KOPT-K1 (cell line): ENCODE results near the gene DDX56.
"Not testable (repeated sequence)": the region's sequence is repeated elsewhere in the genome, so short reads cannot be mapped to it uniquely, and the experiment has no call there.

Experiments
- H3K27ac ChIP-seq: fragments of 200-600 bp; sonication (generic); 2 replicates; pipeline ENCODE4 v1.5.1; 2016; ENCODE audit warnings: antibody characterized with exemption, mild to moderate bottlenecking, low read depth, low read length; ENCODE audit not compliant: poor library complexity, severe bottlenecking
- H3K36me3 ChIP-seq: fragments of 200-600 bp; sonication (generic); 2 replicates; pipeline ENCODE4 v1.5.1; 2017; ENCODE audit warnings: antibody characterized with exemption, mild to moderate bottlenecking, low read length, moderate library complexity; ENCODE audit not compliant: insufficient read depth
- H3K9me3 ChIP-seq: fragments of 200-600 bp; sonication (generic); 2 replicates; pipeline ENCODE4 v1.5.1; 2017; ENCODE audit warnings: antibody characterized with exemption, low read length, mild to moderate bottlenecking; ENCODE audit not compliant: insufficient read depth, poor library complexity, severe bottlenecking

The DDX56 gene

DNA sequence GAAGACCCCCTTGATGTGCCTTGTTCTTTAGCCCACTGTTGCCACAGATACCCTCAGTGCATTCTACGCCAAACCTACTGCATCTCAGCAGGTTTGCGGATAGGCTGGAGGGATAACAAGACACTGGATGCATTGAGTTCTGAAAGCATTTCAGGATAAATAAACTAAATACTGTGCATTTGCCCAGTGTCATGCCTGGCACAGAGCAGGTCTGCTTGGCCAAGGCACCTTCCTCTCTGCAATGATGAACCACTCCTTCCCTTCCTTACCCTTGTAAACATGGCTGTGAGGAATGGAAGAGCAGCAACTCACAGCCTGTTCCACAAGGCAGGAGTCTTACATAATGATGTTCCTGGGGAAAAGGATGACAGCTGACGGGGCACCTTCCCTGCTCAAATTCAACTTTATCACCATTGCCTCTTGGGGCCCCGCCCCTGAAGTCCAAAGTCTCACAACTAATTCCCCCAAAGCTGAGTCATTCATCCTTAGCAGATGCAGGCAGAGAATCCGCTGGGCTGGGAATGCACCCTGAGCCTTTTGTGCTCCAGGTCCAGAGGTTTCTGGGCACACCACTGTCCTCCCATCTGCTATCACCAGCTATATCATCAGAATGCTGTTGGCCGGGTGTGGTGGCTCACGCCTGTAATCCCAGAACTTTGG is 11.6 kb downstream of the DDX56 start:
- Histone ChIP-seq H3K36me3 (peaks cover 40% of the 10 kb centered on the region), H3K27ac (no peak overlapping the region)

DNA sequence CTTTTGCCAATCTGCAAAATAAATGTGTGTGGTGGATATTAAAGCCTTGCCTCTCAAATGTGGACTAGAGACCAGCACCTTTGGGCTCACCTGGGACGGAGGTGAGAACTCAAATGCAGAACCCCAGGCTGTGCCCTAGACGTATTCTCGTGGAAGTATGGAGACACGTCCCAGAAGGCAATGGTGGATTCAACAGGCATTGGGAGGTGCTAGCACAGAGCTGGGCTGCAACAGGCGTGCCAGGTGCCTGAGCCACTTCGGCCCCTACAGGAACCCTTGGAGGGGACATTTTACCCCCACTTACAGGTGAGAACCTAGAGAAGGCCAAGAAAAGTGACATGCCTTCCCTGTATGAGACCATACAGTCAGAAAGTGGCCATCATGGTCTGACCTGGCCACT is 12.2 kb downstream of the DDX56 start:
- Histone ChIP-seq H3K27ac (no peak overlapping the region), H3K36me3 (peaks cover 34% of the 10 kb centered on the region), H3K9me3 (no peaks in the 10 kb centered on the region)

More for the DNA sequence above, 11.6 kb downstream of the DDX56 start:
- no peaks in the 10 kb centered on the region for H3K9me3 ChIP-seq

- Histone ChIP-seq H3K27ac (no peak overlapping the region), H3K36me3 (peaks cover 14% of the 10 kb centered on the region), H3K9me3 (no peaks in the 10 kb centered on the region)
These were observed 14.2 kb downstream of the DDX56 start for GRCh38 chr7:44559485-44559884.

DNA sequence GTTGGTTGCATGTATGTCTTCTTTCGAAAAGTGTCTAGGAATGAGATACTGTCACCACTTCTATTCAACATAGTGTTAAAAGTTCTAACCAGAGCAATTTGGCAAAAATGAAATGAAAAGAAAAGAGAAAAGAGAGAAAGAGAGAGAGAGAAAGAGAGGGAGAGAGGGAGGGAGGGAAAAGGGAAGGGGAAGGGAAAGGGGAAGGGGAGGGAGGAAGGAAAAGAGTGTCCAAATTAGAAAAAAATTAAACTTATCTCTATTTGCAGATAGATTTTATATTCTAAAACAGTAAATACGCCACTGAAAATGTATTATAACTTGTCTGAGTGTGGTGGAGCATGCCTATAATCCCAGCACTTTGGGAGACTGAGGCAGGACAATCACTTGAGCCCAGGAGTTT is 16.2 kb downstream of the DDX56 start:
- no peaks in the 10 kb centered on the region for H3K36me3 ChIP-seq
- H3K9me3 ChIP-seq, result no peaks in the 10 kb centered on the region
- H3K27ac ChIP-seq, result no peak overlapping the region

GRCh38 chr7:44555350-44555749 is 18.4 kb downstream of the DDX56 start:
- Histone ChIP-seq H3K27ac (no peak overlapping the region), H3K9me3 (no peaks in the 10 kb centered on the region), H3K36me3 (no peaks in the 10 kb centered on the region)

GRCh38 chr7:44552473-44553005 is 21.2 kb downstream of the DDX56 start:
- not testable (repeated sequence) for H3K9me3 ChIP-seq, H3K36me3 ChIP-seq, H3K27ac ChIP-seq

DNA sequence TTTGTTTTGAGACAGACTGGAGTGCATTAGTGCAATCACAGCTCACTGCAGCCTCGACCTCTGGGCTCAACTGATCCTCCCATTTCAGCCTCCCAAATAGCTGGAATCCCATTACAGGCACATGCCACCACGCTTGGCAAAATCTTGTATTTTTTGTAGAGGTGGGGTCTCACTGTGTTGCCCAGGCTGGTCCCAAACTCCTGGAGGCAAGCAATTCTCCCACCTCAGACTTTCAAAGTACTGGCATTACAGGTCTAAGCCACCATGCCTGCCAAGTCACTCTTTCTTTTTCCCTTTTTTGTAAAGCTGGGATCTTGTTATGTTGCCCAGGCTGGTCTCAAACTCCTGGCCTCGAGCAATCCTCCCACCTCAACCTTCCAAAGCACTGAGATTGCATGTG is 24.3 kb downstream of the DDX56 start:
- Histone ChIP-seq H3K36me3 (no peaks in the 10 kb centered on the region), H3K27ac (no peak overlapping the region), H3K9me3 (no peaks in the 10 kb centered on the region)

DNA sequence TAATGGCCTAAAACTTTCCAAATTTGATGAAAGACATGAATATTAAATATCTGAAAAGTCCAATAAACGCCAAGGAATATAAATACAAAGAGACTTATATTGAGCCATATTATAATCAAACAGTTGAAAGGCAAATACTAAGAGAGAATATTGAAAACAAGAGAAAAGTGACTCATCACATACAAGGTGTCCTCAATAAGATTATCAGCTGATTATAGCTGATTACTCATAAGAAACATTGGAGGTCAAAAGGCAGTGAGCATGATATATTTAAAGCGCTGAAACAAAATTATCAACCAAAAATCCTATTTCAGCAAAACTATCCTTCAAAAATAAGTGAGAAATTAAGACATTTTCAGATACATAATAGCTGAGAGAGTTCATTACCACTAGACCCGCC is 24.8 kb downstream of the DDX56 start:
- H3K36me3 ChIP-seq, result no peaks in the 10 kb centered on the region
- H3K27ac ChIP-seq, result no peak overlapping the region
- no peaks in the 10 kb centered on the region for H3K9me3 ChIP-seq

DNA sequence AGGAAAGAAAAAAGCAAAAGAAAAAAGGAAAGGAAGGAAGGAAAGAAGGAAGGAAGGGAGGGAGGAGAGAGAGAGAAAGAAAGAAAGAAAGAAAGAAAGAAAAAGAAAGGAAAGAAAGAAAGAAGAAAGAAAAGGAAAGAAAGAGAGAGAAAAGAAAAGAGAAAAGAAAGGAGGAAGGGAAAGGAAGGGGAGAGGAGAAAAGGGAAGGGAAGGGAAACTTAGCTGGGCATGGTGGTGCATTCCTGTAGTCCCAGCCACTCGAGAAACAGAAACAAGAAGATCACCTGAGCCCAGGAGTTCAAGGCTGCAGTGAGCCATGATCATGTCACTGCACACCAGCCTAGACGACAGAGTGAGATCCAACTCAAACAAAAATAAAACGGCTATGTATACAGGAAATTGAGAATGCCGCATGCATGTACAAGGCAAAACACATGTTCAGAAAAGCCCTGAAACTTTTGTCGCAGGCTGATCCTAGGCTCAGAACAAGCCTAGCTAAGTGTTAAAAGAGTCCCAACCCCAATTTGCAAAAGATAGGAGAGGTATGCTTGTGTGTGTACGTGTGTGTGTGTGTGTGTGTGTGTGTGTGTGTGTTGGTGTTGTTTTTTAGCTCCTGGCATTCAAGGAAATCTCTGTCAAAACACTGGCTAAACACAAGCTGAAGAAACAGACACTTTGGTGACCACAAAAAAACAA is 26.0 kb downstream of the DDX56 start:
- H3K36me3 ChIP-seq, result no peaks in the 10 kb centered on the region
- no peaks in the 10 kb centered on the region for H3K9me3 ChIP-seq
- H3K27ac ChIP-seq, result no peak overlapping the region

DNA sequence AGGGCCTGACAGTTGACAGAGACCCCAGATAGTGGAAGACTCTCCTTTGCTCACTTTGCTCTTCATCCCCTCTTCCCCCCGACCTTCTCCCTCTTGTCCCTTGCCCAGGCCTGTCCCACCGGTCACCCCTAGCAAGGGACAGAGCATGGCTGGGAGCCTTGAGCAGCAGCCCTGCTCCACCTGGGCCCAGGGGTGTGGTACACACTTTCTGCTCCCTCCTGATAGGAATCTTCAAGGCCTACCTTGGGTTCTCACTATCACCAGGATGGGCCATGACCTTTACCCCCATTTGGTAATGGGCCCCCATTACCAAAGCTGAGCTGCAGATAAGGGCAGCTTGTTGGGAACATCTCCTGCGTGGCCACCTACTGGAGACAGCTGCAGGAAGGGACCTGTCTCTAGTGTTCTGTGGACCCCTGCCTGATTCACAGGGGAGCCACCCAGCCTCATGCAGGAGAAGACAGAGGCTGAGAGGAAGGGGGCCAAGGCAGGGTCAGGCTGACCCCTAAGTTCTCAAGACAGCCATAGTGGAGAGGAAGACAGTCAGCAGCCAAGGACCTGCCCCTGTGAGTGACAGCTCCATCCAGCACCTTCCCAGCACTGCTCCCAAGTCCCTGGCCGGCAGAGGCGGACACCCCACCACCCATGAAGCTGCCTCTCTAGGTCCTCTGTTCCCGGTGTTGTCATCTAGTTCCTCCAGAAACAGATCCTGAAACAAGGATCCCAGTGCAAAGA is 31.7 kb downstream of the DDX56 start:
- no peaks in the 10 kb centered on the region for H3K36me3 ChIP-seq
- no peaks in the 10 kb centered on the region for H3K9me3 ChIP-seq
- H3K27ac ChIP-seq, result no peak overlapping the region

DNA sequence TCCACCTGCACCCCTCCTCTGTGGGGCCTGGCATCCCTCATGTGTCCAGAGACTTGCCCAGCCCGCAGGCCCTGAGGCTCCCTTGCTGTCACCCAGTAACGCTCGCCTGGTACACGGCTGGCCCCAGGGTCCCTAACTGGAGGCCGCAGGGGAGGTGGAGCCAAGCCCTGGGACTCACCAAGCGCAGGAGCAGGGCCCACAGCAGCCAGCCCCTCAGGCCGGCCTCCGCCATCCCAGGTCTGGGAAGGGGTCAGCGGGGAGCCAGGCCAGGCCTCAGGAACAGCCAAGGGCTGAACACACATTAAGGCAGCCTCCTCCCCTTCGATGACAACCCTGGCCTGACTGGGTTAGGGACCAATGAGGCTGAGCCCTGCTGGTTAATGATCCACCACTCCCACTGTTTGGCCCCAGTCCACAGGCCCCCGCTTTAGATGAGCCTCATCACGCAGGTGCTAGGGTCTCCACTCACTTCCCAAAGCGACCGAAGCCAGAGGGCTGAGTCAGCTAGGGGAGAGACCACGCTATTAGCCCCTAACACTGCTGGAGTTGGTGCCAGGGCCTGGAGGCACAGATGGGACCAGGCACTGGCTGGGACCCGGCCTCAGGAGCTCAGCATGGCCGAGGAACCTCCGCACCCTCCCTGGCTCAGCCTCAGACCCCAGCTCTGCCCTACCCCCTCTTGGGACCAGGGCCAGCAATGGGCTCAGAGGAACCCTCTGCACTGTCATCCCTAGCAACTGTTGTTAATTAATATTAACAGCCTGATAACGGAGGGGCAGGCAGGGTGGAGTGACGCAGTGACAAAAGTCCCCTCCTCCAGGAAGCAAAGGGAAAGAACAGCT is 32.5 kb downstream of the DDX56 start, which contains the start of gene NPC1L1:
Gene NPC1L1 (minus strand): TSS at position 303 of the 842 bp plus-strand sequence. CDS start 71 bp downstream, at position 232.
- Histone ChIP-seq H3K36me3 (no peaks in the 10 kb centered on the region), H3K9me3 (no peaks in the 10 kb centered on the region), H3K27ac (no peak within 1 kb of the TSS)

GRCh38 chr7:44540592-44541027 is 33.1 kb downstream of the DDX56 start:
- no peaks in the 10 kb centered on the region for H3K9me3 ChIP-seq
- no peaks in the 10 kb centered on the region for H3K36me3 ChIP-seq
- H3K27ac ChIP-seq, result no peak overlapping the region

GRCh38 chr7:44539669-44540506 is 33.8 kb downstream of the DDX56 start:
- H3K36me3 ChIP-seq, result no peaks in the 10 kb centered on the region

More at GRCh38 chr7:44539669-44540506, 33.8 kb downstream of the DDX56 start:
- Histone ChIP-seq H3K27ac (no peak overlapping the region), H3K9me3 (no peaks in the 10 kb centered on the region)
